HepG2 (cell line): ENCODE data around the gene SUSD3. TPM values are rescaled to one million over a fixed set of nuclear protein-coding genes. Genes with fewer than 3 reads are reported as not detected.

Experiments used
- ATAC-seq: fragments of 200-7000 bp; cut with Tn5 transposase; 3 replicates; pipeline ENCODE4 v1.9.1; 2020; ENCODE audit warnings: mild to moderate bottlenecking, moderate library complexity
- BruUV-seq: library from RNA; stranded (reverse); fragments of 400-500 nt; replicated peaks from 2 replicates; lab custom pipeline; 2021; lab: Mats Ljungman, UMichigan
- CTCF ChIA-PET: fragments of 300-600 bp; formaldehyde crosslinking; extraction: SDS; loops from one replicate; lab custom pipeline; 2021; ENCODE audit warnings: low total read pairs, inconsistent platforms, low intra/inter-chr PET ratio; lab: Yijun Ruan, JAX
- POLR2A ChIA-PET: fragments of 350-600 bp; sonication (Branson Sonifier 250); formaldehyde crosslinking; loops from one replicate; lab custom pipeline; 2020; ENCODE audit warnings: antibody characterized with exemption, inconsistent platforms; lab: Yijun Ruan, JAX
- DNase-seq: peaks from one replicate; pipeline ENCODE4 v3.0.0-alpha.2; 2015; ENCODE audit warnings: low spot score
- FAIRE-seq: peaks from 3 replicates; lab custom pipeline; 2011; peaks lifted over from hg19 to GRCh38; lab: Jason Lieb, UNC
- H2AFZ ChIP-seq: one replicate; pipeline ENCODE4 v1.6.1; 2011; ENCODE audit warnings: low read length, inconsistent platforms
- H3K27ac ChIP-seq: fragments of 300-600 bp; 3 replicates; pipeline ENCODE4 v1.8.0; 2011; ENCODE audit warnings: mixed run types, mild to moderate bottlenecking, mixed read lengths, low read length, inconsistent platforms; ENCODE audit not compliant: insufficient read depth; ENCODE audit errors: extremely low read length
- H3K27me3 ChIP-seq, 2 experiments: fragments of 200-600 bp in 1 of 2; 2 replicates in 1 of 2; 3 replicates in 1 of 2; pipeline versions ENCODE4 v1.6.0 to v1.8.0; 2011; ENCODE audit warnings: low read length in 2 of 2, mild to moderate bottlenecking in 2 of 2, moderate library complexity in 2 of 2, inconsistent platforms in 1 of 2; ENCODE audit not compliant: insufficient read depth in 2 of 2, control insufficient read depth in 1 of 2
- H3K36me3 ChIP-seq, 2 experiments: fragments of 200-600 bp in 1 of 2; replicated peaks in 1 of 2; 2 replicates in 1 of 2; 3 replicates in 1 of 2; pipeline versions ENCODE4 v1.5.1 to v1.8.0; 2011; ENCODE audit warnings: low read length in 2 of 2, inconsistent platforms in 1 of 2; ENCODE audit not compliant: insufficient read depth in 2 of 2, control insufficient read depth in 1 of 2
- H3K4me1 ChIP-seq: 2 replicates; pipeline ENCODE4 v1.5.1; 2012; ENCODE audit warnings: low read length, inconsistent platforms; ENCODE audit not compliant: insufficient read depth
- H3K4me2 ChIP-seq: 2 replicates; pipeline ENCODE4 v1.6.0; 2011; ENCODE audit warnings: low read depth, low read length, inconsistent platforms
- H3K4me3 ChIP-seq, 3 experiments: fragments of 200-600 bp in 1 of 3; sonication (generic), shearing (Covaris generic) in 1 of 3; replicated peaks in 1 of 3; 2 replicates each; pipeline ENCODE4 v1.5.1; 2011 to 2016; ENCODE audit warnings: low read length in 3 of 3, inconsistent platforms in 2 of 3, low read depth in 2 of 3, mild to moderate bottlenecking in 2 of 3, control low read depth in 1 of 3, mixed read lengths in 1 of 3; ENCODE audit not compliant: insufficient read depth in 1 of 3
- H3K79me2 ChIP-seq: one replicate; pipeline ENCODE4 v1.6.1; 2011; ENCODE audit warnings: low read length, inconsistent platforms; ENCODE audit not compliant: insufficient read depth
- H3K9ac ChIP-seq: 2 replicates; pipeline ENCODE4 v1.6.0; 2011; ENCODE audit warnings: mild to moderate bottlenecking, low read depth, low read length, inconsistent platforms; ENCODE audit not compliant: insufficient read depth
- H3K9me3 ChIP-seq: 2 replicates; pipeline ENCODE4 v1.5.1; 2012; ENCODE audit warnings: mild to moderate bottlenecking, low read length
- H4K20me1 ChIP-seq: 2 replicates; pipeline ENCODE4 v1.6.0; 2011; ENCODE audit warnings: inconsistent platforms, mild to moderate bottlenecking, low read length, moderate library complexity; ENCODE audit not compliant: insufficient read depth
- ATF5 ChIP-seq: sonication (generic); formaldehyde crosslinking; IDR thresholded peaks from 2 replicates; pipeline ENCODE4 v1.4.0; 2020; ENCODE audit warnings: mild to moderate bottlenecking, low read depth, missing genetic modification reagents
- CTCF ChIP-seq: sonication (generic); formaldehyde crosslinking; IDR thresholded peaks from 2 replicates; pipeline ENCODE4 v1.5.0; 2020; ENCODE audit warnings: mild to moderate bottlenecking, missing genetic modification reagents, moderate library complexity
- FOXA1 ChIP-seq, 2 experiments: fragments of 450-650 bp in 1 of 2; sonication (generic) in 1 of 2; formaldehyde crosslinking in 1 of 2; IDR thresholded peaks; 2 replicates each; pipeline versions ENCODE4 v1.4.0 to v1.6.1; 2016 to 2020; ENCODE audit warnings: missing genetic modification reagents in 1 of 2
- STAG1 ChIP-seq: sonication (generic); formaldehyde crosslinking; IDR thresholded peaks from 2 replicates; pipeline ENCODE4 v1.4.0; 2020; ENCODE audit warnings: missing genetic modification reagents
- ZFX ChIP-seq: sonication (generic); formaldehyde crosslinking; IDR thresholded peaks from 2 replicates; pipeline ENCODE4 v1.4.0; 2020; ENCODE audit warnings: mild to moderate bottlenecking, low read depth, missing genetic modification reagents, moderate library complexity
- WGBS: methylation state at CpG from one replicate; pipeline ENCODE4 v1.1.6; 2017; ENCODE audit warnings: low lambda C conversion rate; 5-methylcytosine and 5-hydroxymethylcytosine counted together
- in situ Hi-C: cut with HindIII; loops from 2 replicates; pipeline ENCODE4 v1.10.0; 2017; ENCODE audit warnings: low pct_unique_long_range_greater_than_20kb; ENCODE audit not compliant: extremely low pct_ligation_motif_present
- intact Hi-C: fragments of 100-400 bp; cut with micrococcal nuclease; formaldehyde crosslinking; loops from one replicate; pipeline ENCODE4 v1.10.0; 2022; ENCODE audit not compliant: unreplicated experiment
- polyA plus RNA-seq, 8 experiments: library from polyadenylated mRNA; depleted of rRNA in 3 of 8; stranded (reverse) in 7 of 8; unstranded in 1 of 8; fragments of >200 nt; fragmentation: Illumina TruSeq in 4 of 8; extraction: Trizol in 4 of 8; gene quantifications; 2 replicates each; pipeline versions ENCODE4 v1.2.1 to v1.2.3, GENCODE V29; 2011 to 2016; ENCODE audit warnings: low read depth in 4 of 8, missing spikeins in 1 of 8, mixed read lengths in 1 of 8; ENCODE audit not compliant: insufficient read depth in 1 of 8
- total RNA-seq, 5 experiments: library from RNA; depleted of rRNA; stranded (reverse); fragments of >200 nt; fragmentation: Illumina TruSeq; extraction: Trizol; gene quantifications; 2 replicates each; pipeline ENCODE4 v1.2.3, GENCODE V29; 2016; ENCODE audit warnings: low read depth in 1 of 5

The SUSD3 gene
- total and polyA plus RNA-seq, 2 of the 13 experiments (the other 11 are each of a cell fraction or from before 2014, with no cell fraction given), result 7.0 to 9.1 TPM

- intact Hi-C loops, result loop anchor here (2.0 kb wide), 1 partner anchor 73 kb away; no protein-coding TSS in a partner anchor
- no peaks in the 10 kb centered on the region for H4K20me1 ChIP-seq
- no peak overlapping the region for H3K4me3 ChIP-seq
- ChIA-PET CTCF (no interaction called here), POLR2A (no interaction called here)
- BruUV-seq, result no TSS peak
- no peak overlapping the region for H2AFZ ChIP-seq
- no peak for FAIRE-seq
- H3K27me3 ChIP-seq, result 0 out of 5 replicates have a peak, but pooled peaks cover 0 to 3% of the 10 kb centered on the region in 2 experiments
- no peak overlapping the region for H3K9ac ChIP-seq
- WGBS, result 67% methylated on average over 6 of the region's 13 CpGs
- H3K36me3 ChIP-seq, result no peaks in the 10 kb centered on the region
- H3K9me3 ChIP-seq, result no peaks in the 10 kb centered on the region
- peak; percentile 40 for ATAC-seq
- H3K4me1 ChIP-seq, result peaks cover 13% of the 10 kb centered on the region
- TF ChIP-seq CTCF (CRISPR knock-in tag) (peak; percentile 43), STAG1 (CRISPR knock-in tag) (0 out of 2 replicates have a peak, but pooled peaks have one; percentile 16), ZFX (CRISPR knock-in tag) (no peak), FOXA1 (IDR thresholded peaks at IDR 0.05) (no peak), FOXA1 (CRISPR knock-in tag; IDR thresholded peaks at IDR 0.05) (peak; percentile 45; the same call in 1 of the 2 replicates), ATF5 (no peak)
- no peak overlapping the region for H3K4me2 ChIP-seq
- DNase-seq, result no peak
- no peaks in the 10 kb centered on the region for H3K79me2 ChIP-seq
- H3K27ac ChIP-seq, result no peak overlapping the region
- in situ Hi-C loops, result no loop called here
These were observed 22.6 kb upstream of the SUSD3 start for GRCh38 chr9:93035821-93036351.
